GM23338 (cell line): ENCODE results near the gene SART3. TPM values are rescaled to one million over a fixed set of nuclear protein-coding genes. Genes with fewer than 3 reads are reported as not detected.

Source experiments
- ATAC-seq: fragments of 200-7000 bp; cut with Tn5 transposase; 3 replicates; pipeline ENCODE4 v1.9.1; 2020
- DNase-seq: peaks from one replicate; pipeline ENCODE4 v3.0.0-alpha.2; 2015; ENCODE audit warnings: low spot score
- H2AFZ ChIP-seq: fragments of 200-600 bp; sonication (generic); 2 replicates; pipeline ENCODE4 v1.8.0; 2016; ENCODE audit warnings: antibody characterized with exemption, mild to moderate bottlenecking, moderate library complexity
- H3F3A ChIP-seq: fragments of 200-600 bp; sonication (generic); replicated peaks from 2 replicates; pipeline ENCODE4 v1.8.0; 2017; ENCODE audit warnings: antibody characterized with exemption, mixed run types, low read depth
- H3K27ac ChIP-seq: fragments of 200-600 bp; sonication (generic); 2 replicates; pipeline ENCODE4 v1.6.1; 2016; ENCODE audit warnings: low read depth
- H3K27me3 ChIP-seq: fragments of 200-600 bp; sonication (generic); 2 replicates; pipeline ENCODE4 v1.8.0; 2016; ENCODE audit warnings: mild to moderate bottlenecking, mixed run types, moderate library complexity; ENCODE audit not compliant: insufficient read depth
- H3K36me3 ChIP-seq: fragments of 200-600 bp; sonication (generic); 2 replicates; pipeline ENCODE4 v1.8.0; 2016; ENCODE audit warnings: mild to moderate bottlenecking; ENCODE audit not compliant: insufficient read depth
- H3K4me1 ChIP-seq: fragments of 200-600 bp; sonication (generic); 2 replicates; pipeline ENCODE4 v1.8.0; 2016; ENCODE audit warnings: mild to moderate bottlenecking, moderate library complexity; ENCODE audit not compliant: insufficient read depth
- H3K4me2 ChIP-seq: fragments of 200-600 bp; sonication (generic); 2 replicates; pipeline ENCODE4 v1.7.1; 2017; ENCODE audit warnings: mixed run types
- H3K4me3 ChIP-seq: fragments of 200-600 bp; sonication (generic); 2 replicates; pipeline ENCODE4 v1.6.1; 2016; ENCODE audit warnings: mixed run types
- H3K79me2 ChIP-seq: fragments of 200-600 bp; sonication (generic); replicated peaks from 2 replicates; pipeline ENCODE4 v1.8.0; 2017; ENCODE audit warnings: mild to moderate bottlenecking; ENCODE audit not compliant: insufficient read depth
- H3K9me2 ChIP-seq: fragments of 200-600 bp; sonication (generic); 2 replicates; pipeline ENCODE4 v1.8.0; 2017; ENCODE audit not compliant: insufficient read depth
- H4K20me1 ChIP-seq: fragments of 200-600 bp; sonication (generic); replicated peaks from 2 replicates; pipeline ENCODE4 v1.8.0; 2017; ENCODE audit warnings: mild to moderate bottlenecking; ENCODE audit not compliant: insufficient read depth
- H3K27ac Mint-ChIP-seq: 2 replicates; pipeline ENCODE4 v1.8.0; 2020; ENCODE audit warnings: inconsistent platforms, mild to moderate bottlenecking, moderate library complexity, mixed read lengths
- H3K27me3 Mint-ChIP-seq: 3 replicates; pipeline ENCODE4 v1.8.0; 2022; ENCODE audit warnings: low read depth, mild to moderate bottlenecking, moderate library complexity, mixed read lengths, inconsistent platforms; ENCODE audit not compliant: insufficient read depth, poor library complexity
- H3K36me3 Mint-ChIP-seq: 3 replicates; pipeline ENCODE4 v1.8.0; 2021; ENCODE audit warnings: low read depth, mild to moderate bottlenecking, inconsistent platforms, moderate library complexity, mixed read lengths
- H3K4me1 Mint-ChIP-seq: 3 replicates; pipeline ENCODE4 v1.8.0; 2020; ENCODE audit warnings: mild to moderate bottlenecking, inconsistent platforms, mixed read lengths
- H3K4me3 Mint-ChIP-seq: 3 replicates; pipeline ENCODE4 v1.8.0; 2021; ENCODE audit warnings: moderate library complexity, mild to moderate bottlenecking, inconsistent platforms, mixed read lengths
- H3K9me3 Mint-ChIP-seq: 3 replicates; pipeline ENCODE4 v1.8.0; 2020; ENCODE audit warnings: moderate library complexity, mild to moderate bottlenecking, inconsistent platforms, mixed read lengths
- CREB1 ChIP-seq: fragments of 250-450 bp; sonication (Bioruptor Pico); IDR thresholded peaks from 2 replicates; pipeline ENCODE4 v1.5.0; 2020; ENCODE audit warnings: low read depth, mild to moderate bottlenecking, moderate library complexity
- EZH2 ChIP-seq: fragments of 200-600 bp; sonication (generic); IDR thresholded peaks from one replicate; pipeline ENCODE4 v1.8.0; 2017; ENCODE audit warnings: antibody characterized with exemption, mild to moderate bottlenecking, low read depth; ENCODE audit not compliant: unreplicated experiment
- EZH2phosphoT487 ChIP-seq: fragments of 200-600 bp; sonication (generic); IDR thresholded peaks from one replicate; pipeline ENCODE4 v1.8.1; 2018; ENCODE audit warnings: antibody characterized with exemption; ENCODE audit not compliant: unreplicated experiment
- JUNB ChIP-seq: IDR thresholded peaks from one replicate; pipeline ENCODE4 v1.6.1; 2016; ENCODE audit warnings: antibody characterized with exemption; ENCODE audit not compliant: unreplicated experiment
- NANOG ChIP-seq: IDR thresholded peaks from 2 replicates; pipeline ENCODE4 v1.6.1; 2016; ENCODE audit warnings: antibody characterized with exemption, borderline replicate concordance
- POLR2AphosphoS5 ChIP-seq: IDR thresholded peaks from 2 replicates; pipeline ENCODE4 v1.6.1; 2016; ENCODE audit warnings: antibody characterized with exemption, low read depth
- STAT1 ChIP-seq: IDR thresholded peaks from one replicate; pipeline ENCODE4 v1.6.1; 2016; ENCODE audit warnings: antibody characterized with exemption; ENCODE audit not compliant: unreplicated experiment
- ZNF114 ChIP-seq: fragments of 250-450 bp; sonication (Bioruptor Pico); IDR thresholded peaks from 2 replicates; pipeline ENCODE4 v1.5.0; 2020; ENCODE audit warnings: mild to moderate bottlenecking, moderate library complexity
- polyA plus RNA-seq: library from polyadenylated mRNA; unstranded; fragments of >200 nt; fragmentation: Nextera tagmentation; extraction: Ambion mirVana; gene quantifications from 2 replicates; pipeline ENCODE4 v1.2.1, GENCODE V29; 2016
- total RNA-seq: library from RNA; depleted of rRNA; stranded (reverse); fragments of >200 nt; shearing (Covaris generic); gene quantifications from 2 replicates; pipeline ENCODE4 v1.2.3, GENCODE V29; 2014
- TF ChIP-seq, protein P1 (sequence below): IDR thresholded peaks from 2 replicates; pipeline ENCODE4 v1.6.1; 2016; ENCODE audit warnings: antibody characterized with exemption
- TF ChIP-seq, protein P2 (sequence below): fragments of 250-450 bp; sonication (Bioruptor Pico); IDR thresholded peaks from 2 replicates; pipeline ENCODE4 v1.5.0; 2020; ENCODE audit warnings: mild to moderate bottlenecking, moderate library complexity
- TF ChIP-seq, protein P3 (sequence below): IDR thresholded peaks from one replicate; pipeline ENCODE4 v1.6.1; 2018; ENCODE audit warnings: antibody characterized with exemption; ENCODE audit not compliant: unreplicated experiment

Gene SART3
- total and polyA plus RNA-seq, 2 experiments from 2014 or later = 49.8 to 112 TPM

DNA sequence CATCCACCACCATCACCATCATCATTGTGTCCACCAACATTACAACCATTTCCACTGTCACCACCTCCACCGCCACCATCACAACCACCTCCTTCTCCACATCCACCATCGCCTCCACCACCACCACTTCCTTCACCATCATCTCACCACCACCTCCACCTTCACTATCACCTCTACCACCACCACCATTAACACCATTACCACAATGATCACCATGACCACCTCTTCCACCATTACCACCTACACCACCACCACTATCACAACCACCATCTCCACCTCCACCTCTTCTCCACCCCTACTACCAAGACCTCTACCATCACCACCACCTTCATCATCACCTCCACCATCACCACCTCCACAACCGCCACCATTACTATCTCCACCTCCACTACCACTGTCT lies 17.8 kb upstream of the SART3 start:
- ATAC-seq (no peak), DNase-seq (no peak)
- Mint-ChIP-seq H3K27ac (no peak overlapping the region), H3K36me3 (peaks cover 3% of the 10 kb centered on the region; the same call in 1 of the 3 replicates), H3K4me3 (no peak overlapping the region; the same call in 2 of the 3 replicates), H3K9me3 (peaks cover 10% of the 10 kb centered on the region; the same call in 2 of the 3 replicates), H3K27me3 (peaks cover 2% of the 10 kb centered on the region), H3K4me1 (peaks cover 3% of the 10 kb centered on the region; the same call in 1 of the 3 replicates)
- Histone ChIP-seq H3K9me2 (peaks cover 5% of the 10 kb centered on the region; the same call in 1 of the 2 replicates), H3F3A (no peaks in the 10 kb centered on the region), H3K27ac (no peak overlapping the region), H3K36me3 (no peaks in the 10 kb centered on the region), H2AFZ (no peak overlapping the region), H3K27me3 (no peaks in the 10 kb centered on the region), H3K4me1 (no peaks in the 10 kb centered on the region), H3K79me2 (no peaks in the 10 kb centered on the region), H3K4me2 (no peak overlapping the region), H4K20me1 (no peaks in the 10 kb centered on the region), H3K4me3 (no peak overlapping the region)
- TF ChIP-seq ZNF114 (no peak), EZH2phosphoT487 (no peak), EZH2 (no peak), STAT1 (no peak), NANOG (no peak), CREB1 (CRISPR knock-in tag) (no peak), POLR2AphosphoS5 (no peak), JUNB (no peak)
- TF ChIP-seq, protein P1, sequence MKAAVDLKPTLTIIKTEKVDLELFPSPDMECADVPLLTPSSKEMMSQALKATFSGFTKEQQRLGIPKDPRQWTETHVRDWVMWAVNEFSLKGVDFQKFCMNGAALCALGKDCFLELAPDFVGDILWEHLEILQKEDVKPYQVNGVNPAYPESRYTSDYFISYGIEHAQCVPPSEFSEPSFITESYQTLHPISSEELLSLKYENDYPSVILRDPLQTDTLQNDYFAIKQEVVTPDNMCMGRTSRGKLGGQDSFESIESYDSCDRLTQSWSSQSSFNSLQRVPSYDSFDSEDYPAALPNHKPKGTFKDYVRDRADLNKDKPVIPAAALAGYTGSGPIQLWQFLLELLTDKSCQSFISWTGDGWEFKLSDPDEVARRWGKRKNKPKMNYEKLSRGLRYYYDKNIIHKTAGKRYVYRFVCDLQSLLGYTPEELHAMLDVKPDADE = no peak
- TF ChIP-seq, protein P2, sequence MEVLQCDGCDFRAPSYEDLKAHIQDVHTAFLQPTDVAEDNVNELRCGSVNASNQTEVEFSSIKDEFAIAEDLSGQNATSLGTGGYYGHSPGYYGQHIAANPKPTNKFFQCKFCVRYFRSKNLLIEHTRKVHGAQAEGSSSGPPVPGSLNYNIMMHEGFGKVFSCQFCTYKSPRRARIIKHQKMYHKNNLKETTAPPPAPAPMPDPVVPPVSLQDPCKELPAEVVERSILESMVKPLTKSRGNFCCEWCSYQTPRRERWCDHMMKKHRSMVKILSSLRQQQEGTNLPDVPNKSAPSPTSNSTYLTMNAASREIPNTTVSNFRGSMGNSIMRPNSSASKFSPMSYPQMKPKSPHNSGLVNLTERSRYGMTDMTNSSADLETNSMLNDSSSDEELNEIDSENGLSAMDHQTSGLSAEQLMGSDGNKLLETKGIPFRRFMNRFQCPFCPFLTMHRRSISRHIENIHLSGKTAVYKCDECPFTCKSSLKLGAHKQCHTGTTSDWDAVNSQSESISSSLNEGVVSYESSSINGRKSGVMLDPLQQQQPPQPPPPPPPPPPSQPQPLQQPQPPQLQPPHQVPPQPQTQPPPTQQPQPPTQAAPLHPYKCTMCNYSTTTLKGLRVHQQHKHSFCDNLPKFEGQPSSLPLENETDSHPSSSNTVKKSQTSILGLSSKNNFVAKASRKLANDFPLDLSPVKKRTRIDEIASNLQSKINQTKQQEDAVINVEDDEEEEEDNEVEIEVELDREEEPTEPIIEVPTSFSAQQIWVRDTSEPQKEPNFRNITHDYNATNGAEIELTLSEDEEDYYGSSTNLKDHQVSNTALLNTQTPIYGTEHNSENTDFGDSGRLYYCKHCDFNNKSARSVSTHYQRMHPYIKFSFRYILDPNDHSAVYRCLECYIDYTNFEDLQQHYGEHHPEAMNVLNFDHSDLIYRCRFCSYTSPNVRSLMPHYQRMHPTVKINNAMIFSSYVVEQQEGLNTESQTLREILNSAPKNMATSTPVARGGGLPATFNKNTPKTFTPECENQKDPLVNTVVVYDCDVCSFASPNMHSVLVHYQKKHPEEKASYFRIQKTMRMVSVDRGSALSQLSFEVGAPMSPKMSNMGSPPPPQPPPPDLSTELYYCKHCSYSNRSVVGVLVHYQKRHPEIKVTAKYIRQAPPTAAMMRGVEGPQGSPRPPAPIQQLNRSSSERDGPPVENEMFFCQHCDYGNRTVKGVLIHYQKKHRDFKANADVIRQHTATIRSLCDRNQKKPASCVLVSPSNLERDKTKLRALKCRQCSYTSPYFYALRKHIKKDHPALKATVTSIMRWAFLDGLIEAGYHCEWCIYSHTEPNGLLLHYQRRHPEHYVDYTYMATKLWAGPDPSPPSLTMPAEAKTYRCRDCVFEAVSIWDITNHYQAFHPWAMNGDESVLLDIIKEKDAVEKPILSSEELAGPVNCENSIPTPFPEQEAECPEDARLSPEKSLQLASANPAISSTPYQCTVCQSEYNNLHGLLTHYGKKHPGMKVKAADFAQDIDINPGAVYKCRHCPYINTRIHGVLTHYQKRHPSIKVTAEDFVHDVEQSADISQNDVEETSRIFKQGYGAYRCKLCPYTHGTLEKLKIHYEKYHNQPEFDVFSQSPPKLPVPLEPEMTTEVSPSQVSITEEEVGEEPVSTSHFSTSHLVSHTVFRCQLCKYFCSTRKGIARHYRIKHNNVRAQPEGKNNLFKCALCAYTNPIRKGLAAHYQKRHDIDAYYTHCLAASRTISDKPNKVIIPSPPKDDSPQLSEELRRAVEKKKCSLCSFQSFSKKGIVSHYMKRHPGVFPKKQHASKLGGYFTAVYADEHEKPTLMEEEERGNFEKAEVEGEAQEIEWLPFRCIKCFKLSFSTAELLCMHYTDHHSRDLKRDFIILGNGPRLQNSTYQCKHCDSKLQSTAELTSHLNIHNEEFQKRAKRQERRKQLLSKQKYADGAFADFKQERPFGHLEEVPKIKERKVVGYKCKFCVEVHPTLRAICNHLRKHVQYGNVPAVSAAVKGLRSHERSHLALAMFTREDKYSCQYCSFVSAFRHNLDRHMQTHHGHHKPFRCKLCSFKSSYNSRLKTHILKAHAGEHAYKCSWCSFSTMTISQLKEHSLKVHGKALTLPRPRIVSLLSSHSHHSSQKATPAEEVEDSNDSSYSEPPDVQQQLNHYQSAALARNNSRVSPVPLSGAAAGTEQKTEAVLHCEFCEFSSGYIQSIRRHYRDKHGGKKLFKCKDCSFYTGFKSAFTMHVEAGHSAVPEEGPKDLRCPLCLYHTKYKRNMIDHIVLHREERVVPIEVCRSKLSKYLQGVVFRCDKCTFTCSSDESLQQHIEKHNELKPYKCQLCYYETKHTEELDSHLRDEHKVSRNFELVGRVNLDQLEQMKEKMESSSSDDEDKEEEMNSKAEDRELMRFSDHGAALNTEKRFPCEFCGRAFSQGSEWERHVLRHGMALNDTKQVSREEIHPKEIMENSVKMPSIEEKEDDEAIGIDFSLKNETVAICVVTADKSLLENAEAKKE (CRISPR knock-in tag) = no peak
- TF ChIP-seq, protein P3, sequence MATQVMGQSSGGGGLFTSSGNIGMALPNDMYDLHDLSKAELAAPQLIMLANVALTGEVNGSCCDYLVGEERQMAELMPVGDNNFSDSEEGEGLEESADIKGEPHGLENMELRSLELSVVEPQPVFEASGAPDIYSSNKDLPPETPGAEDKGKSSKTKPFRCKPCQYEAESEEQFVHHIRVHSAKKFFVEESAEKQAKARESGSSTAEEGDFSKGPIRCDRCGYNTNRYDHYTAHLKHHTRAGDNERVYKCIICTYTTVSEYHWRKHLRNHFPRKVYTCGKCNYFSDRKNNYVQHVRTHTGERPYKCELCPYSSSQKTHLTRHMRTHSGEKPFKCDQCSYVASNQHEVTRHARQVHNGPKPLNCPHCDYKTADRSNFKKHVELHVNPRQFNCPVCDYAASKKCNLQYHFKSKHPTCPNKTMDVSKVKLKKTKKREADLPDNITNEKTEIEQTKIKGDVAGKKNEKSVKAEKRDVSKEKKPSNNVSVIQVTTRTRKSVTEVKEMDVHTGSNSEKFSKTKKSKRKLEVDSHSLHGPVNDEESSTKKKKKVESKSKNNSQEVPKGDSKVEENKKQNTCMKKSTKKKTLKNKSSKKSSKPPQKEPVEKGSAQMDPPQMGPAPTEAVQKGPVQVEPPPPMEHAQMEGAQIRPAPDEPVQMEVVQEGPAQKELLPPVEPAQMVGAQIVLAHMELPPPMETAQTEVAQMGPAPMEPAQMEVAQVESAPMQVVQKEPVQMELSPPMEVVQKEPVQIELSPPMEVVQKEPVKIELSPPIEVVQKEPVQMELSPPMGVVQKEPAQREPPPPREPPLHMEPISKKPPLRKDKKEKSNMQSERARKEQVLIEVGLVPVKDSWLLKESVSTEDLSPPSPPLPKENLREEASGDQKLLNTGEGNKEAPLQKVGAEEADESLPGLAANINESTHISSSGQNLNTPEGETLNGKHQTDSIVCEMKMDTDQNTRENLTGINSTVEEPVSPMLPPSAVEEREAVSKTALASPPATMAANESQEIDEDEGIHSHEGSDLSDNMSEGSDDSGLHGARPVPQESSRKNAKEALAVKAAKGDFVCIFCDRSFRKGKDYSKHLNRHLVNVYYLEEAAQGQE = no peak
